ENCODE measurements around the gene ZIC1. TPM values are rescaled to one million over a fixed set of nuclear protein-coding genes. Genes with fewer than 3 reads are reported as not detected.

The ZIC1 gene
- total RNA-seq, 1 experiment from 2014 or later, result not detected

- Histone ChIP-seq H3K4me1 (ENCODE audit: insufficient read depth, low read length) (0 out of 2 replicates have a peak, but pooled peaks cover 2% of the 10 kb centered on the region), H2BK15ac (ENCODE audit: low read depth, low read length) (no peak overlapping the region), H3K18ac (ENCODE audit: insufficient read length, low read depth, low read length) (no peak overlapping the region), H3K23me2 (ENCODE audit: insufficient read length, low read depth, low read length, poor library complexity, severe bottlenecking) (peaks cover 7% of the 10 kb centered on the region), H2BK5ac (ENCODE audit: insufficient read length, low read length) (no peak overlapping the region), H2AFZ (ENCODE audit: low read length) (no peak overlapping the region), H3K14ac (ENCODE audit: insufficient read depth, low read length) (no peak overlapping the region), H2BK12ac (ENCODE audit: insufficient read length, low read depth, low read length) (no peak overlapping the region), H3K79me1 (ENCODE audit: insufficient read depth, low read depth, low read length, poor library complexity, severe bottlenecking) (no peaks in the 10 kb centered on the region), H4K8ac (replicated peaks; ENCODE audit: insufficient read length, low read depth, low read length) (no peak overlapping the region), H3K23ac (ENCODE audit: insufficient read length, low read depth, low read length) (no peak overlapping the region), H3K27ac (ENCODE audit: insufficient read length, low read depth, low read length) (no peak overlapping the region), H3K9me3 (ENCODE audit: control insufficient read depth, low read depth, low read length) (no peaks in the 10 kb centered on the region), H4K5ac (ENCODE audit: insufficient read length, low read depth, low read length) (no peak overlapping the region), H2BK120ac (ENCODE audit: low read depth, low read length, poor library complexity, severe bottlenecking) (no peak overlapping the region), H2AK5ac (ENCODE audit: insufficient read length, low read length) (no peak overlapping the region), H3K9ac (ENCODE audit: extremely low read depth, insufficient read length, low read length) (no peak overlapping the region), H4K20me1 (ENCODE audit: control insufficient read depth, insufficient read depth, insufficient read length) (no peaks in the 10 kb centered on the region), H3K27me3 (ENCODE audit: insufficient read depth, low read length) (peaks cover 19% of the 10 kb centered on the region), H3K56ac (ENCODE audit: insufficient read length, low read depth, low read length) (no peak overlapping the region), H3T11ph (ENCODE audit: low read length) (no peak overlapping the region), H3K79me2 (ENCODE audit: insufficient read depth, low read length) (no peaks in the 10 kb centered on the region), H3K4ac (ENCODE audit: low read depth, low read length) (no peak overlapping the region), H3K4me2 (ENCODE audit: insufficient read depth, insufficient read length, low read length) (no peak overlapping the region), H4K91ac (ENCODE audit: insufficient read length, low read depth, low read length) (no peak overlapping the region), H2BK20ac (ENCODE audit: low read depth, low read length, poor library complexity, severe bottlenecking) (no peak overlapping the region)
- peaks cover 12 to 16% of the 10 kb centered on the region in 2 experiments for H3K4me1 Mint-ChIP-seq
- no peak overlapping the region for H3K27ac Mint-ChIP-seq
- DNase-seq, result no peak
- peaks cover 69% of the 10 kb centered on the region for H3K27me3 Mint-ChIP-seq (ENCODE audit: low read depth)
- WGBS (ENCODE audit: extremely low coverage, insufficient read length, low lambda C conversion rate), result no CpG with 5 or more reads among the region's 1 CpG
- no peaks in the 10 kb centered on the region for H3K36me3 Mint-ChIP-seq (ENCODE audit: insufficient read depth in 1 of 3, low read depth in 3 of 3)
- no peak for TF ChIP-seq CTCF (conservative IDR thresholded peaks at IDR 0.05)
- no peaks in the 10 kb centered on the region for H3K9me3 Mint-ChIP-seq
- H3K4me3 Mint-ChIP-seq, result no peak overlapping the region
These were observed 19.2 kb downstream of the ZIC1 start for GRCh38 chr3:147428326-147428725.
